Measurements from ENCODE around the gene CSMD2. TPM values are rescaled to one million over a fixed set of nuclear protein-coding genes. Genes with fewer than 3 reads are reported as not detected.

CSMD2 gene
- total and polyA plus RNA-seq, 2 experiments from 2014 or later: 5.3 to 16.6 TPM

DNA sequence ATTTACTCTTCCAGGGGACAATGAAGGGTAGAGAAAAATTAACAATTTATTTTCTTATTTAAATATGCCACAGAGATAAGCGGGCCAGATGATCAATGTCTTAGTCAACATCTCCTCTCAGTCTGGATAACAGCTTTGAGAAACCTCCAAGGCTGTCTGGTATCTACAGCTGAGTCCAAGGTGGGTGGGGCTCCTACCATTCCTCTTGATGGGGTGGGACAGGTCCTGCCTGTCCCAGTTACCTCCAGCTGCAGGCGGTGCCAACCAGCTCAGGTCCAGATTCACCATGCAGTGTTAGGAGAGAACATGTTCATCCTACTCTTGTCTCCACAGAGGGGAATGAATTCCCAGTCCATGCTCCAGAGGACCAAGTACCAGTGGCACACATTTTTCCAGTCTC lies 21.1 kb downstream of the CSMD2 start:
- Mint-ChIP-seq H3K27ac (no peak overlapping the region), H3K36me3 (ENCODE audit: low read depth) (peaks cover 12% of the 10 kb centered on the region; the same call in 2 of the 3 replicates), H3K4me1 (peaks cover 51% of the 10 kb centered on the region), H3K9me3 (no peaks in the 10 kb centered on the region), H3K27me3 (ENCODE audit: insufficient read depth, low read depth, poor library complexity) (peaks cover 9% of the 10 kb centered on the region), H3K4me3 (no peak overlapping the region)
- Histone ChIP-seq H3K4me3 (no peak overlapping the region), H3F3A (replicated peaks; ENCODE audit: low read depth) (no peaks in the 10 kb centered on the region), H2AFZ (no peak overlapping the region), H3K4me2 (no peak overlapping the region), H4K20me1 (replicated peaks; ENCODE audit: insufficient read depth) (peaks cover 36% of the 10 kb centered on the region), H3K79me2 (replicated peaks; ENCODE audit: insufficient read depth) (peaks cover 53% of the 10 kb centered on the region), H3K9me2 (ENCODE audit: insufficient read depth) (no peaks in the 10 kb centered on the region), H3K4me1 (ENCODE audit: insufficient read depth) (peaks cover 20% of the 10 kb centered on the region), H3K27ac (ENCODE audit: low read depth) (no peak overlapping the region), H3K27me3 (ENCODE audit: insufficient read depth) (no peaks in the 10 kb centered on the region), H3K36me3 (ENCODE audit: insufficient read depth) (no peaks in the 10 kb centered on the region; the same call in 1 of the 2 replicates)
- DNase-seq (ENCODE audit: low spot score): no peak
- ATAC-seq: no peak
- TF ChIP-seq, protein P1, sequence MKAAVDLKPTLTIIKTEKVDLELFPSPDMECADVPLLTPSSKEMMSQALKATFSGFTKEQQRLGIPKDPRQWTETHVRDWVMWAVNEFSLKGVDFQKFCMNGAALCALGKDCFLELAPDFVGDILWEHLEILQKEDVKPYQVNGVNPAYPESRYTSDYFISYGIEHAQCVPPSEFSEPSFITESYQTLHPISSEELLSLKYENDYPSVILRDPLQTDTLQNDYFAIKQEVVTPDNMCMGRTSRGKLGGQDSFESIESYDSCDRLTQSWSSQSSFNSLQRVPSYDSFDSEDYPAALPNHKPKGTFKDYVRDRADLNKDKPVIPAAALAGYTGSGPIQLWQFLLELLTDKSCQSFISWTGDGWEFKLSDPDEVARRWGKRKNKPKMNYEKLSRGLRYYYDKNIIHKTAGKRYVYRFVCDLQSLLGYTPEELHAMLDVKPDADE (IDR thresholded peaks at IDR 0.05): no peak
- TF ChIP-seq REST (IDR thresholded peaks at IDR 0.05; ENCODE audit: unreplicated experiment): no peak
- no peak for TF ChIP-seq ZNF114 (CRISPR knock-in tag; IDR thresholded peaks at IDR 0.05)
- TF ChIP-seq CTCF (conservative IDR thresholded peaks at IDR 0.05; ENCODE audit: low read depth in 2 of 2): no peak
- TF ChIP-seq STAT1 (IDR thresholded peaks at IDR 0.05; ENCODE audit: unreplicated experiment): no peak

- Mint-ChIP-seq H3K4me1 (peaks cover 23% of the 10 kb centered on the region), H3K4me3 (no peak overlapping the region), H3K27me3 (ENCODE audit: insufficient read depth, low read depth, poor library complexity) (peaks cover 4% of the 10 kb centered on the region), H3K9me3 (no peaks in the 10 kb centered on the region), H3K36me3 (ENCODE audit: low read depth) (peaks cover 12% of the 10 kb centered on the region; the same call in 2 of the 3 replicates), H3K27ac (no peak overlapping the region)
- peaks cover 54% of the 10 kb centered on the region for H3K79me2 ChIP-seq (replicated peaks; ENCODE audit: insufficient read depth)
- H2AFZ ChIP-seq: no peak overlapping the region
- peak; percentile 47 for DNase-seq (ENCODE audit: low spot score)
- H3K27ac ChIP-seq (ENCODE audit: low read depth): no peak overlapping the region
- H3K4me1 ChIP-seq (ENCODE audit: insufficient read depth): peaks cover 4% of the 10 kb centered on the region
- H3F3A ChIP-seq (replicated peaks; ENCODE audit: low read depth): no peaks in the 10 kb centered on the region
- H3K4me3 ChIP-seq: no peak overlapping the region
- no peaks in the 10 kb centered on the region for H3K27me3 ChIP-seq (ENCODE audit: insufficient read depth)
- ATAC-seq: peak; percentile 72
- peaks cover 43% of the 10 kb centered on the region for H4K20me1 ChIP-seq (replicated peaks; ENCODE audit: insufficient read depth)
- no peaks in the 10 kb centered on the region for H3K9me2 ChIP-seq (ENCODE audit: insufficient read depth)
- peak overlapping the region; percentile 64 for H3K4me2 ChIP-seq
- H3K36me3 ChIP-seq (ENCODE audit: insufficient read depth): no peaks in the 10 kb centered on the region; the same call in 1 of the 2 replicates
- TF ChIP-seq, protein P1 (IDR thresholded peaks at IDR 0.05): no peak
- no peak for TF ChIP-seq EZH2phosphoT487 (IDR thresholded peaks at IDR 0.05; ENCODE audit: unreplicated experiment)
- no peak for TF ChIP-seq JUNB (IDR thresholded peaks at IDR 0.05; ENCODE audit: unreplicated experiment)
- TF ChIP-seq CTCF (conservative IDR thresholded peaks at IDR 0.05; ENCODE audit: low read depth in 2 of 2): no peak
- no peak for TF ChIP-seq STAT1 (IDR thresholded peaks at IDR 0.05; ENCODE audit: unreplicated experiment)
- no peak for TF ChIP-seq POLR2AphosphoS5 (IDR thresholded peaks at IDR 0.05; ENCODE audit: low read depth)
- no peak for TF ChIP-seq ZNF114 (CRISPR knock-in tag; IDR thresholded peaks at IDR 0.05)
- no peak for TF ChIP-seq EZH2 (IDR thresholded peaks at IDR 0.05; ENCODE audit: low read depth, unreplicated experiment)
- no peak for TF ChIP-seq ZNF331 (CRISPR knock-in tag; IDR thresholded peaks at IDR 0.05; ENCODE audit: low read depth)
- TF ChIP-seq CREB1 (CRISPR knock-in tag; IDR thresholded peaks at IDR 0.05; ENCODE audit: low read depth): no peak
- no peak for TF ChIP-seq NANOG (IDR thresholded peaks at IDR 0.05; ENCODE audit: borderline replicate concordance)
These were observed 24.9 kb downstream of the CSMD2 start for GRCh38 chr1:34140011-34140676.
